H1 (cell line): ENCODE results near the gene MRTFA. TPM values are rescaled to one million over a fixed set of nuclear protein-coding genes. Genes with fewer than 3 reads are reported as not detected.

ENCODE experiments used
- CTCF ChIA-PET: fragments of 300-600 bp; sonication (Branson Sonifier 250); formaldehyde crosslinking; loops from one replicate; lab custom pipeline; 2021; ENCODE audit not compliant: partially characterized antibody; lab: Charles Lee
- POLR2A ChIA-PET: fragments of 300-600 bp; sonication (Branson Sonifier 250); formaldehyde crosslinking; loops from one replicate; lab custom pipeline; 2021; ENCODE audit warnings: inconsistent platforms; ENCODE audit not compliant: partially characterized antibody; lab: Charles Lee
- DNase-seq, 2 experiments: peaks; one replicate each; pipeline versions ENCODE4 v3.0.0 to v3.0.0-alpha.2; 2010 to 2022; ENCODE audit warnings: low spot score in 2 of 2, low read depth in 1 of 2, mixed read lengths in 1 of 2
- FAIRE-seq: peaks from 2 replicates; lab custom pipeline; 2011; peaks lifted over from hg19 to GRCh38; lab: Jason Lieb, UNC
- H2AFZ ChIP-seq: 2 replicates; pipeline ENCODE4 v1.8.1; 2012; ENCODE audit warnings: low read length, inconsistent platforms
- H2AK5ac ChIP-seq: 2 replicates; pipeline ENCODE4 v1.6.1; 2013; ENCODE audit warnings: low read depth, low read length
- H2BK120ac ChIP-seq: replicated peaks from 2 replicates; pipeline ENCODE3; 2013; ENCODE audit warnings: low read depth, low read length, inconsistent platforms
- H2BK12ac ChIP-seq: 2 replicates; pipeline ENCODE4 v1.6.1; 2013; ENCODE audit warnings: low read depth, low read length
- H2BK15ac ChIP-seq: 2 replicates; pipeline ENCODE4 v1.6.1; 2013; ENCODE audit warnings: low read length
- H2BK20ac ChIP-seq: 2 replicates; pipeline ENCODE4 v1.6.1; 2013; ENCODE audit warnings: low read length
- H2BK5ac ChIP-seq: 2 replicates; pipeline ENCODE4 v1.6.1; 2013; ENCODE audit warnings: low read depth, low read length
- H3K14ac ChIP-seq: 2 replicates; pipeline ENCODE4 v1.6.1; 2013; ENCODE audit warnings: inconsistent platforms; ENCODE audit not compliant: insufficient read length
- H3K18ac ChIP-seq: 2 replicates; pipeline ENCODE4 v1.6.1; 2013; ENCODE audit warnings: low read length; ENCODE audit errors: extremely low read depth
- H3K23ac ChIP-seq: 2 replicates; pipeline ENCODE4 v1.6.1; 2013; ENCODE audit warnings: inconsistent platforms; ENCODE audit not compliant: insufficient read length
- H3K23me2 ChIP-seq: 2 replicates; pipeline ENCODE4 v1.6.1; 2013; ENCODE audit warnings: low read depth, low read length
- H3K27ac ChIP-seq: 2 replicates; pipeline ENCODE4 v1.6.1; 2011; ENCODE audit warnings: low read depth, low read length, inconsistent platforms
- H3K27me3 ChIP-seq, 4 experiments: replicated peaks in 1 of 4; 1 replicate in 1 of 4; 2 replicates in 3 of 4; pipeline versions ENCODE4 v1.6.1 to v1.8.1; 2011 to 2013; ENCODE audit warnings: low read length in 3 of 4, mild to moderate bottlenecking in 3 of 4, inconsistent platforms in 2 of 4, mixed read lengths in 2 of 4, moderate library complexity in 1 of 4; ENCODE audit not compliant: control insufficient read depth in 3 of 4, insufficient read depth in 3 of 4; ENCODE audit errors: extremely low read depth in 1 of 4
- H3K36me3 ChIP-seq, 4 experiments: 2 replicates each; pipeline versions ENCODE4 v1.6.1 to v1.8.1; 2011 to 2013; ENCODE audit warnings: mild to moderate bottlenecking in 4 of 4, low read length in 3 of 4, moderate library complexity in 2 of 4, control low read depth in 1 of 4, inconsistent platforms in 1 of 4; ENCODE audit not compliant: insufficient read depth in 4 of 4, control insufficient read depth in 2 of 4
- H3K4ac ChIP-seq: replicated peaks from 2 replicates; pipeline ENCODE3; 2013; ENCODE audit warnings: low read length, low read depth, mixed read lengths, inconsistent platforms; ENCODE audit not compliant: insufficient read length
- H3K4me1 ChIP-seq, 4 experiments: replicated peaks in 1 of 4; 1 replicate in 1 of 4; 2 replicates in 3 of 4; pipeline versions ENCODE4 v1.6.1 to v1.8.1; 2011 to 2013; ENCODE audit warnings: low read length in 3 of 4, inconsistent platforms in 2 of 4, mixed read lengths in 1 of 4; ENCODE audit not compliant: insufficient read depth in 4 of 4, control insufficient read depth in 3 of 4
- H3K4me2 ChIP-seq, 2 experiments: 2 replicates each; pipeline versions ENCODE4 v1.6.1 to v1.8.1; 2011 to 2013; ENCODE audit warnings: low read depth in 2 of 2, low read length in 2 of 2, control low read depth in 1 of 2, inconsistent platforms in 1 of 2, mild to moderate bottlenecking in 1 of 2; ENCODE audit not compliant: insufficient read depth in 1 of 2
- H3K4me3 ChIP-seq, 4 experiments: fragments of 200-600, 300-600 bp in 1 of 4; sonication (generic), shearing (Covaris generic), sonication (Bioruptor Twin) in 1 of 4; 2 replicates each; pipeline versions ENCODE4 v1.5.1 to v1.8.1; 2011 to 2016; ENCODE audit warnings: low read length in 4 of 4, low read depth in 3 of 4, control low read depth in 2 of 4, inconsistent platforms in 2 of 4, mild to moderate bottlenecking in 2 of 4, mixed read lengths in 1 of 4, moderate library complexity in 1 of 4; ENCODE audit not compliant: insufficient read depth in 2 of 4; ENCODE audit errors: extremely low read depth in 1 of 4
- H3K56ac ChIP-seq: replicated peaks from 2 replicates; pipeline ENCODE3; 2013; ENCODE audit warnings: low read depth, mild to moderate bottlenecking, mixed read lengths, low read length, inconsistent platforms; ENCODE audit not compliant: insufficient read length
- H3K79me1 ChIP-seq: 2 replicates; pipeline ENCODE4 v1.6.1; 2013; ENCODE audit warnings: low read depth, low read length, control low read depth
- H3K79me2 ChIP-seq, 2 experiments: 2 replicates each; pipeline versions ENCODE4 v1.6.1 to v1.8.1; 2012 to 2013; ENCODE audit warnings: low read length in 2 of 2, mild to moderate bottlenecking in 2 of 2, inconsistent platforms in 1 of 2; ENCODE audit not compliant: insufficient read depth in 2 of 2, control insufficient read depth in 1 of 2
- H3K9ac ChIP-seq, 4 experiments: replicated peaks in 1 of 4; 1 replicate in 1 of 4; 2 replicates in 3 of 4; pipeline versions ENCODE4 v1.6.1 to v1.8.1; 2011 to 2013; ENCODE audit warnings: low read depth in 3 of 4, low read length in 3 of 4, control low read depth in 2 of 4, mild to moderate bottlenecking in 2 of 4, moderate library complexity in 2 of 4, inconsistent platforms in 1 of 4; ENCODE audit errors: extremely low read depth in 1 of 4
- H3K9me3 ChIP-seq, 2 experiments: 2 replicates each; pipeline versions ENCODE4 v1.6.1 to v1.8.1; 2012 to 2013; ENCODE audit warnings: mild to moderate bottlenecking in 2 of 2, moderate library complexity in 2 of 2, control low read depth in 1 of 2, inconsistent platforms in 1 of 2, low read depth in 1 of 2, low read length in 1 of 2, mixed read lengths in 1 of 2; ENCODE audit not compliant: insufficient read depth in 2 of 2
- H4K20me1 ChIP-seq, 2 experiments: replicated peaks in 1 of 2; 2 replicates each; pipeline versions ENCODE3 to v1.8.1; 2011 to 2013; ENCODE audit warnings: inconsistent platforms in 2 of 2, low read length in 2 of 2, mild to moderate bottlenecking in 1 of 2; ENCODE audit not compliant: insufficient read depth in 2 of 2, control insufficient read depth in 1 of 2
- H4K5ac ChIP-seq: 2 replicates; pipeline ENCODE4 v1.6.1; 2013; ENCODE audit warnings: low read length, low read depth, mixed read lengths, inconsistent platforms; ENCODE audit not compliant: insufficient read length
- H4K8ac ChIP-seq: 2 replicates; pipeline ENCODE4 v1.8.0; 2013; ENCODE audit warnings: mild to moderate bottlenecking, moderate library complexity, low read length, inconsistent platforms; ENCODE audit not compliant: insufficient read depth; ENCODE audit errors: extremely low read depth
- H4K91ac ChIP-seq: replicated peaks from 2 replicates; pipeline ENCODE3; 2013; ENCODE audit warnings: low read length, mixed read lengths, inconsistent platforms; ENCODE audit not compliant: insufficient read length
- ASH2L ChIP-seq: fragments of 200-600, 300-600 bp; sonication (generic); IDR thresholded peaks from one replicate; pipeline ENCODE4 v1.7.1; 2017; ENCODE audit warnings: low read length
- CTCF ChIP-seq, 3 experiments: IDR thresholded peaks; 1 replicate in 2 of 3; 2 replicates in 1 of 3; pipeline versions ENCODE4 v1.5.1 to v1.6.1; 2011; ENCODE audit warnings: low read length in 3 of 3, mild to moderate bottlenecking in 3 of 3, inconsistent platforms in 2 of 3, low read depth in 1 of 3, moderate library complexity in 1 of 3; ENCODE audit not compliant: insufficient read depth in 1 of 3; ENCODE audit errors: control extremely low read depth in 1 of 3
- E2F6 ChIP-seq: IDR thresholded peaks from 2 replicates; pipeline ENCODE4 v1.6.1; 2012; ENCODE audit warnings: inconsistent platforms
- GTF2F1 ChIP-seq: IDR thresholded peaks from 2 replicates; pipeline ENCODE4 v1.6.1; 2012; ENCODE audit warnings: low read depth, low read length, improper control_type of control experiment, borderline replicate concordance
- RFX5 ChIP-seq: IDR thresholded peaks from 2 replicates; pipeline ENCODE4 v1.6.1; 2011; ENCODE audit warnings: low read depth, low read length, improper control_type of control experiment, borderline replicate concordance
- SIRT6 ChIP-seq: IDR thresholded peaks from one replicate; pipeline ENCODE4 v1.7.1; 2012; ENCODE audit warnings: low read length, inconsistent platforms
- WGBS, 2 experiments: shearing (Covaris generic) in 1 of 2; methylation state at CpG; one replicate each; pipeline versions ENCODE4 v1.1.6 to v1.1.7; 2013 to 2015; ENCODE audit warnings: low lambda C conversion rate in 2 of 2, mixed read lengths in 2 of 2, inconsistent platforms in 1 of 2, low coverage in 1 of 2, missing lambda C conversion rate in 1 of 2; ENCODE audit not compliant: insufficient replicate concordance in 2 of 2, insufficient coverage in 1 of 2, insufficient read length in 1 of 2; ENCODE audit errors: extremely low coverage in 1 of 2, missing lambda C conversion rate in 1 of 2; 5-methylcytosine and 5-hydroxymethylcytosine counted together
- polyA plus RNA-seq, 7 experiments: library from polyadenylated mRNA; depleted of rRNA in 3 of 7; stranded (reverse) in 5 of 7; unstranded in 2 of 7; fragments of >200 nt in 5 of 7; fragments of 200-250 nt in 2 of 7; gene quantifications; 1 replicate in 5 of 7; 2 replicates in 1 of 7; 4 replicates in 1 of 7; pipeline versions ENCODE4 v1.2.1 to v1.2.3, GENCODE V29; 2011 to 2013; ENCODE audit warnings: missing spikeins in 2 of 7, mixed read lengths in 2 of 7
- total RNA-seq: library from RNA; stranded (reverse); fragmentation: NEBNext Ultra II Directional; extraction: Animal tissue kit (Norgen Biotek cat#: 25700); gene quantifications from 2 replicates; pipeline ENCODE4 v1.2.1, GENCODE V29; 2021

The MRTFA gene
- total and polyA plus RNA-seq, 2 of the 8 experiments (the other 6 are each of a cell fraction or from before 2014, with no cell fraction given) = 5.4 to 37.9 TPM

GRCh38 chr22:40599731-40600130 lies 36.8 kb downstream of the MRTFA start:
- Histone ChIP-seq H3K4me2 (no peak overlapping the region), H3K9ac (no peak overlapping the region), H2BK5ac (no peak overlapping the region), H4K5ac (no peak overlapping the region), H3K79me2 (peaks cover 0 to 76% of the 10 kb centered on the region in 2 experiments; a peak in 3 of 4 replicates), H3K27me3 (no peaks in the 10 kb centered on the region), H3K79me1 (peaks cover 5% of the 10 kb centered on the region), H3K23me2 (no peaks in the 10 kb centered on the region), H2AFZ (no peak overlapping the region), H3K56ac (no peak overlapping the region), H2BK20ac (no peak overlapping the region), H2BK12ac (no peak overlapping the region), H3K27ac (no peak overlapping the region), H3K4ac (no peak overlapping the region), H4K91ac (no peak overlapping the region), H3K4me1 (peaks cover 0 to 6% (median 4%) of the 10 kb centered on the region in 4 experiments; a peak in 4 of 7 replicates), H3K9me3 (no peaks in the 10 kb centered on the region), H4K20me1 (peaks cover 0 to 1% of the 10 kb centered on the region in 2 experiments), H4K8ac (no peak overlapping the region), H3K4me3 (no peak overlapping the region), H3K36me3 (no peaks in the 10 kb centered on the region), H3K23ac (no peak overlapping the region), H2BK120ac (no peak overlapping the region), H3K14ac (no peak overlapping the region), H2AK5ac (no peak overlapping the region), H2BK15ac (no peak overlapping the region), H3K18ac (no peak overlapping the region; the same call in 1 of the 2 replicates)
- WGBS, 2 experiments = 96% methylated on average over 6 of the region's 6 CpGs; no CpG with 5 or more reads in 1 of the 2 experiments
- no peak for FAIRE-seq
- ChIA-PET POLR2A (no interaction called here), CTCF (no interaction called here)
- DNase-seq = no peak
- TF ChIP-seq E2F6 (no peak), CTCF (IDR thresholded peaks at IDR 0.05; ENCODE audit: control extremely low read depth in 1 of 3, insufficient read depth in 1 of 3, low read depth in 1 of 3, low read length in 3 of 3) (no peak), GTF2F1 (no peak), SIRT6 (no peak), ASH2L (no peak), RFX5 (no peak)
